ENCODE data around the gene VASH2.

DNA sequence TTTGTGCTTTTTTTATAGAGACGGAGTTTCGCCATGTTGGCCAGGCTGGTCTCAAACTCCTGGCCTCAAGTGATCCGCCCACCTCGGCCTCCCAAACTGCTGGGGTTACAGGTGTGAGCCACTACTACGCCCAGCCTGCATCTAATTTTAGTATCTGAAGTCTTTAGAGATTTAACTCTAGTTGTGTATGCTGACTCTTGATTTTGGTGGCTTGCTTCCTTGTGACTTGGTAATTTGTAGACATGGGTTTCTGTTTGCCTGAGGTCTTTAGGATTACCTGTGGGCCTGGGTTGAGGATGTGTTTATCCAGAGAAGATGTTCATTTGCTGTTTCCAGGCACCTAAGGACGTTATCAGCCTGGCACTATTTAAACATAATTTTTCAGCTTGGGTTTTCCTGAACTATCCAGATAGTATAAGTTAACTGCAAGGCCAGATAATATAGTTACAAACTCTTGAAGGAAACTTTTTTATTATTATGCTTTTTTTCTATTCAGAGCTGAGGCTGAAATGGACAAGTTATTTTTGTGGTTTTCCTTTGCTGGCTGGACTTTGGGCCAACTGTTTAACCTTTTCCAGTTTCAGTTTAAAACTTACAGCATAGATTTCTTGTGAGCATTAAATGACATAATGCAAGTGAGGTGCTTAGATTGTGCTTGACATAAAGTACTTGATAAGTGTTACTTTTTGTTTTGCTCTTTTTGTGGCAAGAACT, 7.5 kb upstream of the VASH2 start:
- TF ChIP-seq CTCF (IDR thresholded peaks at IDR 0.05) (no peak), POLR2A (IDR thresholded peaks at IDR 0.05) (no peak)

Data from thyroid gland (tissue), 4 donors.